Endothelial cell of umbilical vein (primary cell): Measurements from ENCODE around the gene GPR68. TPM values are rescaled to one million over a fixed set of nuclear protein-coding genes. Genes with fewer than 3 reads are reported as not detected.

Experiments
- BruUV-seq: library from RNA; stranded (reverse); fragments of 400-500 nt; replicated peaks from 2 replicates; lab custom pipeline; 2021; lab: Mats Ljungman, UMichigan
- CTCF ChIA-PET: fragments of 300-600, 350-600 bp; sonication (Branson Sonifier 250); formaldehyde crosslinking; loops from one replicate; lab custom pipeline; 2021; ENCODE audit warnings: antibody characterized with exemption, inconsistent platforms; lab: Charles Lee
- POLR2A ChIA-PET: fragments of 300-600, 350-600 bp; sonication (Branson Sonifier 250); formaldehyde crosslinking; loops from one replicate; lab custom pipeline; 2021; ENCODE audit warnings: antibody characterized with exemption, inconsistent platforms; lab: Charles Lee
- DNase-seq: peaks from one replicate; pipeline ENCODE4 v3.0.0-alpha.2; 2011; ENCODE audit warnings: low read depth, low spot score
- FAIRE-seq: peaks from 2 replicates; lab custom pipeline; 2011; peaks lifted over from hg19 to GRCh38; lab: Jason Lieb, UNC
- H2AFZ ChIP-seq: 2 replicates; pipeline ENCODE4 v1.6.0; 2012; ENCODE audit warnings: low read depth, low read length, control low read depth, inconsistent platforms
- H3K27ac ChIP-seq: 2 replicates; pipeline ENCODE4 v1.5.1; 2011; ENCODE audit warnings: low read depth, mild to moderate bottlenecking, control low read depth, low read length, moderate library complexity; ENCODE audit not compliant: insufficient read depth
- H3K27me3 ChIP-seq, 2 experiments: 2 replicates each; pipeline versions ENCODE4 v1.6.0 to v1.6.1; 2011; ENCODE audit warnings: low read length in 2 of 2, mixed read lengths in 1 of 2; ENCODE audit not compliant: control insufficient read depth in 2 of 2, insufficient read depth in 2 of 2
- H3K36me3 ChIP-seq, 2 experiments: 2 replicates in 1 of 2; 3 replicates in 1 of 2; pipeline ENCODE4 v1.5.1; 2011; ENCODE audit warnings: low read length in 2 of 2, mild to moderate bottlenecking in 1 of 2, moderate library complexity in 1 of 2; ENCODE audit not compliant: control insufficient read depth in 2 of 2, insufficient read depth in 2 of 2; ENCODE audit errors: extremely low read depth in 1 of 2
- H3K4me1 ChIP-seq: 3 replicates; pipeline ENCODE4 v1.5.1; 2011; ENCODE audit warnings: mild to moderate bottlenecking, low read length; ENCODE audit not compliant: control insufficient read depth, insufficient read depth; ENCODE audit errors: extremely low read depth
- H3K4me2 ChIP-seq: 2 replicates; pipeline ENCODE4 v1.6.1; 2011; ENCODE audit warnings: low read length, control low read depth, mixed read lengths; ENCODE audit not compliant: insufficient read depth
- H3K4me3 ChIP-seq, 3 experiments: fragments of 200-600 bp in 1 of 3; sonication (generic), shearing (Covaris generic) in 1 of 3; replicated peaks in 1 of 3; 2 replicates each; pipeline ENCODE4 v1.5.1; 2011 to 2016; ENCODE audit warnings: control low read depth in 3 of 3, low read length in 3 of 3, mild to moderate bottlenecking in 2 of 3, inconsistent platforms in 1 of 3, low read depth in 1 of 3, moderate library complexity in 1 of 3; ENCODE audit not compliant: insufficient read depth in 1 of 3
- H3K79me2 ChIP-seq: 2 replicates; pipeline ENCODE4 v1.6.0; 2012; ENCODE audit warnings: low read length, inconsistent platforms; ENCODE audit not compliant: control insufficient read depth, insufficient read depth
- H3K9ac ChIP-seq: replicated peaks from 2 replicates; pipeline ENCODE3; 2011; ENCODE audit warnings: low read length, control low read depth; ENCODE audit not compliant: insufficient read depth; ENCODE audit errors: extremely low read depth
- H3K9me1 ChIP-seq: replicated peaks from 3 replicates; pipeline ENCODE4 v1.6.0; 2011; ENCODE audit warnings: mild to moderate bottlenecking, low read length; ENCODE audit not compliant: control insufficient read depth, insufficient read depth; ENCODE audit errors: extremely low read depth
- H3K9me3 ChIP-seq: replicated peaks from 2 replicates; pipeline ENCODE4 v1.5.1; 2012; ENCODE audit warnings: low read length, inconsistent platforms; ENCODE audit not compliant: control insufficient read depth, insufficient read depth
- H4K20me1 ChIP-seq: replicated peaks from 2 replicates; pipeline ENCODE3; 2011; ENCODE audit warnings: mild to moderate bottlenecking, low read length; ENCODE audit not compliant: control insufficient read depth, insufficient read depth; ENCODE audit errors: extremely low read depth
- EZH2 ChIP-seq: IDR thresholded peaks from 2 replicates; pipeline ENCODE4 v1.6.1; 2012; ENCODE audit warnings: borderline replicate concordance, low read depth, mild to moderate bottlenecking, moderate library complexity, low read length, inconsistent platforms; ENCODE audit not compliant: severe bottlenecking
- MYC ChIP-seq: IDR thresholded peaks from one replicate; pipeline ENCODE4 v1.6.1; 2011; ENCODE audit warnings: mild to moderate bottlenecking, low read depth, low read length
- POLR2A ChIP-seq: IDR thresholded peaks from 2 replicates; pipeline ENCODE4 v1.6.1; 2012; ENCODE audit warnings: low read depth, mild to moderate bottlenecking, control low read depth, low read length
- POLR2AphosphoS5 ChIP-seq: IDR thresholded peaks from 2 replicates; pipeline ENCODE4 v1.6.1; 2012; ENCODE audit warnings: low read depth, mild to moderate bottlenecking, control low read depth, low read length, moderate library complexity; ENCODE audit not compliant: insufficient read depth
- dilution Hi-C: fragments of 300-500 bp; cut with MboI; formaldehyde crosslinking; loops from one replicate; pipeline ENCODE4 v1.15.0; 2019; ENCODE audit warnings: low sequenced_read_pairs; ENCODE audit not compliant: extremely low pct_ligation_motif_present
- intact Hi-C: fragments of 100-400 bp; cut with micrococcal nuclease; formaldehyde crosslinking; loops from one replicate; pipeline ENCODE4 v1.10.0; 2022
- polyA plus RNA-seq, 4 experiments: library from polyadenylated mRNA; depleted of rRNA in 3 of 4; stranded (reverse) in 3 of 4; unstranded in 1 of 4; fragments of >200 nt; gene quantifications; 2 replicates each; pipeline versions ENCODE4 v1.2.1 to v1.2.3, GENCODE V29; 2011 to 2012; ENCODE audit warnings: missing spikeins in 1 of 4
- total RNA-seq: library from RNA; stranded (reverse); gene quantifications from 2 replicates; pipeline ENCODE4 v1.2.3, GENCODE V29; 2021
- TF ChIP-seq, protein P1 (sequence below): IDR thresholded peaks from 2 replicates; pipeline ENCODE4 v1.6.1; 2011; ENCODE audit not compliant: insufficient read depth, insufficient read length
- TF ChIP-seq, protein P2 (sequence below), 2 donors: IDR thresholded peaks; 1 replicate in 1 of 2; 2 replicates in 1 of 2; pipeline ENCODE4 v1.5.1; 2011; ENCODE audit warnings: low read length in 2 of 2, mild to moderate bottlenecking in 2 of 2, moderate library complexity in 2 of 2, control low read depth in 1 of 2, inconsistent platforms in 1 of 2, low read depth in 1 of 2; ENCODE audit not compliant: insufficient read depth in 1 of 2; ENCODE audit errors: extremely low read depth in 1 of 2

The GPR68 gene
- total and polyA plus RNA-seq, 2 donors (not counting 3 experiments of a cell fraction or from before 2014, with no cell fraction given): 0.24 to 0.36 TPM

DNA sequence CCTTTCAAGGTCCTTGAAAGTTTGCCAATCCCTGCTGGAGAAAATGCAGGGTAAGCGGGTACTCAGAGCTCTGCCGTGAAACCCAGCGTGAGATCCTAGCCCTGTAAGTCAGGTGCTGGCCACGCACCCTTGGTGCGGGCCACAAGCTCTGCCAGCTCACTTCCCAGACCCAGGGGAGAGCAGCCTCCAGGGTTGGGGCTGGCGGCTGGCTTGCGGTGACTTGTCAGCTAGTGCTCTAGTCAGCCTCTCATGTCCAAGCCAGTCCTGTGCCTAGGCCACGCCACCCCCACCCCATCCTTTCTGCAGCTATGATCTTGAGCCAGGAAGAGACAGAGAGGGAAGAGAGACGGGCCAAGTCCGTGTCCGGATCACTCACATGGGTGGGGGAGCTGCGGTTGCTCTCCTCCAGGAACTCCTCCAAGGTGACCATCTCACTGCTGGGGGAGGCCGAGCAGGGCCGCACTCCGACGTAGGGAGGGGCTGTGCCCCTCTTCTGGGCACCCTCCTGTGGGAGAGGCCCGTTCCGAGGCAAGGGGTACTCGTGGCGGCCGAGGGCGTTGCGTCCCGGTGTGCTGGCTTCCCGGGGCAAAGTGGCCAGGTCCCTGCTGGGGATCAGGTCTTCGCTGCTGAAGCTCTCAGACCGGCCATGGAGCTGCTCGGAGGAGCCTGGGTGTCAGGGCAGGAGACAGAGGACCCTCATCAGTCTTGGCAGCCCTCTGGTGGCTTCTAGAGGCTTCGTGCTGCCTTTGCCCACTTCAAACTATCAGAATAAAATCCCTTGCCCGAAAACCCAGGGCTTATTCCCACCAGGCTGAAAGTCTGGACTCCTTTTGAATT lies 33.3 kb upstream of the GPR68 start:
- Histone ChIP-seq H3K9me1 (no peaks in the 10 kb centered on the region), H3K27ac (no peak overlapping the region), H2AFZ (no peak overlapping the region), H4K20me1 (no peaks in the 10 kb centered on the region), H3K79me2 (no peaks in the 10 kb centered on the region), H3K4me3 (no peak overlapping the region), H3K27me3 (no peaks in the 10 kb centered on the region), H3K36me3 (peaks cover 6 to 37% of the 10 kb centered on the region in 2 experiments), H3K4me1 (no peaks in the 10 kb centered on the region), H3K4me2 (no peak overlapping the region), H3K9ac (no peak overlapping the region), H3K9me3 (no peaks in the 10 kb centered on the region)
- dilution Hi-C loops (loop anchor here (25.0 kb wide), 1 partner anchor 365 kb away; no protein-coding TSS in a partner anchor), intact Hi-C loops (no loop called here)
- DNase-seq: no peak
- BruUV-seq: no TSS peak
- ChIA-PET CTCF (interaction anchor here (1.1 to 6.2 kb wide), 5 partner anchors 8 to 105 kb away, joined by 3 to 61 read pairs (median 4); no protein-coding TSS in a partner anchor), POLR2A (no interaction called here)
- FAIRE-seq: no peak
- TF ChIP-seq POLR2AphosphoS5 (no peak), POLR2A (no peak), MYC (no peak), EZH2 (no peak)
- TF ChIP-seq, protein P1, sequence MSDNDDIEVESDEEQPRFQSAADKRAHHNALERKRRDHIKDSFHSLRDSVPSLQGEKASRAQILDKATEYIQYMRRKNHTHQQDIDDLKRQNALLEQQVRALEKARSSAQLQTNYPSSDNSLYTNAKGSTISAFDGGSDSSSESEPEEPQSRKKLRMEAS: no peak
- TF ChIP-seq, protein P2, sequence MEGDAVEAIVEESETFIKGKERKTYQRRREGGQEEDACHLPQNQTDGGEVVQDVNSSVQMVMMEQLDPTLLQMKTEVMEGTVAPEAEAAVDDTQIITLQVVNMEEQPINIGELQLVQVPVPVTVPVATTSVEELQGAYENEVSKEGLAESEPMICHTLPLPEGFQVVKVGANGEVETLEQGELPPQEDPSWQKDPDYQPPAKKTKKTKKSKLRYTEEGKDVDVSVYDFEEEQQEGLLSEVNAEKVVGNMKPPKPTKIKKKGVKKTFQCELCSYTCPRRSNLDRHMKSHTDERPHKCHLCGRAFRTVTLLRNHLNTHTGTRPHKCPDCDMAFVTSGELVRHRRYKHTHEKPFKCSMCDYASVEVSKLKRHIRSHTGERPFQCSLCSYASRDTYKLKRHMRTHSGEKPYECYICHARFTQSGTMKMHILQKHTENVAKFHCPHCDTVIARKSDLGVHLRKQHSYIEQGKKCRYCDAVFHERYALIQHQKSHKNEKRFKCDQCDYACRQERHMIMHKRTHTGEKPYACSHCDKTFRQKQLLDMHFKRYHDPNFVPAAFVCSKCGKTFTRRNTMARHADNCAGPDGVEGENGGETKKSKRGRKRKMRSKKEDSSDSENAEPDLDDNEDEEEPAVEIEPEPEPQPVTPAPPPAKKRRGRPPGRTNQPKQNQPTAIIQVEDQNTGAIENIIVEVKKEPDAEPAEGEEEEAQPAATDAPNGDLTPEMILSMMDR (IDR thresholded peaks at IDR 0.05; ENCODE audit: extremely low read depth in 1 of 2, insufficient read depth in 1 of 2, low read depth in 1 of 2, low read length in 2 of 2): no peak
